Activated naive CD4-positive, alpha-beta T cell treated with anti-CD3 and anti-CD28 coated beads, Interleukin-2, amount 10 ng/mL, durations not matched to agents 7 days and 5 days (primary cell): Measurements from ENCODE around the gene TNP2.
A peak's percentile ranks its signal among the peaks of the same experiment; 100 is the strongest.
"Not testable (repeated sequence)": the region's sequence is repeated elsewhere in the genome, so short reads cannot be mapped to it uniquely, and the experiment has no call there.

Experiments
- CTCF ChIA-PET: fragments of 350-600 bp; sonication (Branson Sonifier 250); formaldehyde crosslinking; loops from one replicate; lab custom pipeline; 2021; ENCODE audit warnings: antibody characterized with exemption; lab: Charles Lee
- DNase-seq: peaks from one replicate; pipeline ENCODE4 v3.0.0-alpha.2; 2020
- H3K27ac Mint-ChIP-seq: one replicate; pipeline ENCODE4 v1.8.0; 2021; ENCODE audit warnings: mild to moderate bottlenecking, moderate library complexity, mixed read lengths
- H3K27me3 Mint-ChIP-seq: one replicate; pipeline ENCODE4 v1.8.0; 2021; ENCODE audit warnings: mild to moderate bottlenecking, mixed read lengths
- H3K36me3 Mint-ChIP-seq: one replicate; pipeline ENCODE4 v1.8.0; 2021; ENCODE audit warnings: mixed read lengths
- H3K4me1 Mint-ChIP-seq: one replicate; pipeline ENCODE4 v1.8.0; 2021; ENCODE audit warnings: mixed read lengths
- H3K4me3 Mint-ChIP-seq: one replicate; pipeline ENCODE4 v1.8.0; 2021; ENCODE audit warnings: mild to moderate bottlenecking, moderate library complexity, mixed read lengths
- H3K9me3 Mint-ChIP-seq: one replicate; pipeline ENCODE4 v1.8.0; 2021; ENCODE audit warnings: mixed read lengths

TNP2 gene

GRCh38 chr16:11229906-11230305 is 39.2 kb downstream of the TNP2 start:
- Mint-ChIP-seq H3K4me3 (no peak overlapping the region), H3K9me3 (no peaks in the 10 kb centered on the region), H3K27ac (peak overlapping the region; percentile 79), H3K27me3 (no peaks in the 10 kb centered on the region), H3K4me1 (peaks cover 92% of the 10 kb centered on the region), H3K36me3 (peaks cover 3% of the 10 kb centered on the region)
- no peak for DNase-seq
- CTCF ChIA-PET = interaction anchor here (0.6 kb wide), 1 partner anchor 30 kb away, joined by 3 read pairs; no protein-coding TSS in a partner anchor

- CTCF ChIA-PET = interaction anchor here (0.6 kb wide), 1 partner anchor 29 kb away, joined by 3 read pairs; no protein-coding TSS in a partner anchor
- DNase-seq = no peak
- Mint-ChIP-seq H3K4me3 (no peak overlapping the region), H3K27me3 (no peaks in the 10 kb centered on the region), H3K27ac (peak overlapping the region; percentile 59), H3K4me1 (peaks cover 93% of the 10 kb centered on the region), H3K36me3 (peaks cover 3% of the 10 kb centered on the region), H3K9me3 (no peaks in the 10 kb centered on the region)
These were observed 39.7 kb downstream of the TNP2 start for GRCh38 chr16:11229432-11229831.

- no peaks in the 10 kb centered on the region for H3K9me3 Mint-ChIP-seq
- H3K36me3 Mint-ChIP-seq = peaks cover 3% of the 10 kb centered on the region
- CTCF ChIA-PET = interaction anchor here (0.5 to 1.9 kb wide), 11 partner anchors 8 to 263 kb away, joined by 3 to 16 read pairs (median 3); partner anchors contain the start of gene SOCS1
- H3K27me3 Mint-ChIP-seq = no peaks in the 10 kb centered on the region
- H3K4me3 Mint-ChIP-seq = peak overlapping the region; percentile 67
- no peak for DNase-seq
- H3K4me1 Mint-ChIP-seq = peaks cover 89% of the 10 kb centered on the region
- peak overlapping the region; percentile 99 for H3K27ac Mint-ChIP-seq
These were observed 43.2 kb downstream of the TNP2 start for GRCh38 chr16:11225677-11226549.

- peaks cover 90% of the 10 kb centered on the region for H3K4me1 Mint-ChIP-seq
These were observed 44.0 kb downstream of the TNP2 start for GRCh38 chr16:11224894-11225676.

GRCh38 chr16:11224096-11224893 is 44.8 kb downstream of the TNP2 start:
- H3K27me3 Mint-ChIP-seq = no peaks in the 10 kb centered on the region
- peaks cover under 1% of the 10 kb centered on the region for H3K36me3 Mint-ChIP-seq
- CTCF ChIA-PET = interaction anchor here (0.7 to 1.9 kb wide), 10 partner anchors 9 to 261 kb away, joined by 3 to 16 read pairs (median 4); partner anchors contain the start of gene SOCS1
- peak; percentile 88 for DNase-seq
- peak overlapping the region; percentile 67 for H3K4me3 Mint-ChIP-seq
- H3K4me1 Mint-ChIP-seq = peaks cover 87% of the 10 kb centered on the region
- H3K9me3 Mint-ChIP-seq = peaks cover under 1% of the 10 kb centered on the region
- peak overlapping the region; percentile 99 for H3K27ac Mint-ChIP-seq

More at GRCh38 chr16:11224894-11225676, 44.0 kb downstream of the TNP2 start:
- H3K9me3 Mint-ChIP-seq = no peaks in the 10 kb centered on the region
- peak overlapping the region; percentile 67 for H3K4me3 Mint-ChIP-seq
- H3K27ac Mint-ChIP-seq = peak overlapping the region; percentile 99
- H3K36me3 Mint-ChIP-seq = peaks cover 2% of the 10 kb centered on the region
- peak; percentile 91 for DNase-seq
- no peaks in the 10 kb centered on the region for H3K27me3 Mint-ChIP-seq
- CTCF ChIA-PET = interaction anchor here (0.5 to 1.9 kb wide), 12 partner anchors 8 to 262 kb away, joined by 3 to 16 read pairs (median 4); partner anchors contain the start of gene SOCS1

- H3K4me3 Mint-ChIP-seq, CTCF ChIA-PET, H3K27me3 Mint-ChIP-seq, H3K27ac Mint-ChIP-seq, DNase-seq: not testable (repeated sequence)
- Mint-ChIP-seq H3K36me3 (peaks cover 27% of the 10 kb centered on the region), H3K9me3 (peaks cover 25% of the 10 kb centered on the region), H3K4me1 (peaks cover 64% of the 10 kb centered on the region)
These were observed 48.6 kb downstream of the TNP2 start for GRCh38 chr16:11220507-11220906.

- H3K27ac Mint-ChIP-seq = peak overlapping the region; percentile 69
- peaks cover 27% of the 10 kb centered on the region for H3K36me3 Mint-ChIP-seq
- no peak for DNase-seq
- peaks cover 51% of the 10 kb centered on the region for H3K4me1 Mint-ChIP-seq
- CTCF ChIA-PET = interaction anchor here (1.6 to 3.1 kb wide), 2 partner anchors 12 to 31 kb away, joined by 4 to 19 read pairs; no protein-coding TSS in a partner anchor
- H3K9me3 Mint-ChIP-seq = peaks cover 25% of the 10 kb centered on the region
- no peak overlapping the region for H3K4me3 Mint-ChIP-seq
- H3K27me3 Mint-ChIP-seq = no peaks in the 10 kb centered on the region
These were observed 49.9 kb downstream of the TNP2 start for GRCh38 chr16:11219178-11219577.

GRCh38 chr16:11218604-11218962 is 50.5 kb downstream of the TNP2 start:
- Mint-ChIP-seq H3K4me1 (peaks cover 45% of the 10 kb centered on the region), H3K27me3 (no peaks in the 10 kb centered on the region), H3K4me3 (no peak overlapping the region), H3K27ac (peak overlapping the region; percentile 58), H3K36me3 (peaks cover 27% of the 10 kb centered on the region), H3K9me3 (peaks cover 25% of the 10 kb centered on the region)
- CTCF ChIA-PET = interaction anchor here (0.9 to 3.1 kb wide), 5 partner anchors 11 to 115 kb away, joined by 3 to 19 read pairs (median 4); no protein-coding TSS in a partner anchor
- DNase-seq = no peak
